GM18951 (cell line): ENCODE results near the gene RAB25.

ENCODE experiments used
- POLR2A ChIP-seq: IDR thresholded peaks from 4 replicates; pipeline ENCODE4 v1.6.1; 2011; ENCODE audit warnings: mild to moderate bottlenecking; ENCODE audit not compliant: insufficient read length, insufficient read depth; ENCODE audit errors: extremely low read depth
- in situ Hi-C: fragments of 300-500 bp; cut with MboI; formaldehyde crosslinking; loops from one replicate; pipeline ENCODE4 v1.12.0; 2022; ENCODE audit warnings: low sequenced_read_pairs, mixed read lengths, inconsistent platforms; ENCODE audit not compliant: unreplicated experiment

The RAB25 gene

DNA sequence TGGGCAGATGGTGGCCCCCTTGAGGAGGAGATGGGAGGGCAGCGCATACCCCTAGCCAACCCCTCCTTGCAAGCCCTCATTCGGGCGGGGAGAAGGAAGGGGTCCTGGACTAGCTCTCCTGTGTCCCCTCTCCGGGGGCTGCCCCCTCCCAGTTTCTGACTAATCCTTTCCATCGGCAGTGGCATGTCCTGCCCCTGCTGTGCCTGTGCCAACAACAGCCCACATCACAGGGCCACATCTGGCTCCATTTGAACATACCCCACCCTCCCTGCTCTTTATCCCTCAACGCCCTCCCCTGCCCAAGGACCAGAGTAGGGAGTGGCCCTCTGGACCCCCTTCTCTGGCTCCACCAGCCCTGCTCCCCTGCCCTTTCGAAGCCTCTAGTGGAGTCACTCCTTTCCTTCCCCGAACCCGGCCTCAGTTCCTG, 42.6 kb downstream of the RAB25 start:
- TF ChIP-seq POLR2A: no peak
- in situ Hi-C loops: no loop called here

DNA sequence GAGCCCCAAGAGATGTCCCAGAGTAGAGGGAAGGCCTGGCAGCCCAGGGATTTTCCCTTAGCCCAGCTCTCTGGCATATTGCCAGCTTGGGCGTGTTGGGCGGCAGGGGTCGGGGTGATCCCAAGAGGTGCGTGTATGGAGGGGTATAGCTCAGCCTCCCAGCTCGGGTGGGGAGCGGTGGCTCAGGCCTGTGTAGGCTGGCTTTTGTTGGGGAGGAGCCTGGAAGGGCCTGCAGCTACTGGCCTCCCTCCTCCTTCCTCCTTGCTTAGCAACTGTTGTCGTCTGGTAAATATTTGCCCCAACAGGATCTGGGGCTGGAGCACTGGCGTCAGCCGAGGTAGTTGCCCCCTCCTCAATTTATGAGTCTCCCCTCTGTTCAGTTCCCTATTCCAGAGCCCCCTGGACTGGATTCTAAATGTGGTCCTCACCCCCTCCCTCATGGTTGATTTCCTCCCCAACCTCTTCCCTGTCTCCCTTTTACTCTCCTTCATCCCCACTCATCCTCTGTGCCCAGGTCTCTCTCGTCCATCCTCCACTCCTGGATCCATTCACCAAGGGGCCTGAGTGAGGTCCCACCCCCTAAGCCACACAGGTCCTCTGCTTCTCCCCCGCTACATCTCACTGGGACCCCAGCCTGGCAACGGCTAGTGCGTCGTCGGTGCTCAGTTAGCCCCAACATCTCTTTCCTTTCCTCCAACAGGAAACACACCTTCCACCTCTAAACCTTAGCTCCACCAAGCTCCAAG, 43.3 kb downstream of the RAB25 start:
- no peak for TF ChIP-seq POLR2A
- in situ Hi-C loops: no loop called here

DNA sequence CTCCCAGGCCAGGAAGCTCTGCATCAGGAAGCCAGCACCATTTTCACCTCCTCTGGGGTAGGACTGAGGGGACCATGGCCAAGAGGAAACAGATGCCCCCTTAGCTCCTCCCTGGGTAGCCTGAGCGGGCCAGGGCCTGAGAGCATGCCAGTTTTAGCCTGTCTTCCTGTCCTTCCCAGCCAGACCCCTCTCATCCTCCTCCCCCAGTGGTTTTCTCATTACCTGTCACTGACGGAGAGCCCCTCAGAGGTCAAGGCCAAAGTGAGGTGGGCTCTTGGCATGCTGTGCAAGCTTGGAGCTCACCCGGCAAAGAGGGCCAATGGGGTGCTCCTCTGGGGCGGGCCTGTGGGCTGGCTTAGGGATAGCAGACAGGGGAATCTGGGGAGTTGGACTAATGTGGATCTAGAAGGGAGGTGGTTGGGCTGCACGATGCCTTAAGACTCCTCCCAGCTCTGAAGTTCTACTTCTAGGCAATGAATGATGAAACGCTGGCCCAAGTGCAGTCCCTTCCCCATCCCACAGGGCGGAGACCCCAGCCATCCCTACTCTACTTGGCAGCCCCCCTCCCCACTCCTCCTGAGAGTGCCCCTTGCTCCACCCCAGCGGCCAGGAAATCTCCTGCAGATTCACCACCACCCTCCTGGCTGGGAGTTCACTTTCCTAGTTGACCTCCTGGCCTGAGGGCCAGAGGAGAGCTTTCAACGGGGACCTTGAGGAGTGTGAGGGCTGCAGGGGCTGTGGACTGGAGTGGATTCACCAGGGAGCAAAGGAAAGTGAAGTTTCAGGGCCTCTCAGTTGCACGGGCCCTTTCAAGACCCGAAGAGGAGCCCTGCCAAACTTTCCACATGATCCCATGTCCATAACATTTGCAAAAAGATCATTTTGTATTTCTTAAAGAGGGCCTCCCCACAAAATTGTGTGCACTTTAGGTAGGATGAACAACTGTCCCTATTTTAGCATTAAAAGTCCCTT, 44.2 kb downstream of the RAB25 start:
- in situ Hi-C loops: no loop called here
- no peak for TF ChIP-seq POLR2A

DNA sequence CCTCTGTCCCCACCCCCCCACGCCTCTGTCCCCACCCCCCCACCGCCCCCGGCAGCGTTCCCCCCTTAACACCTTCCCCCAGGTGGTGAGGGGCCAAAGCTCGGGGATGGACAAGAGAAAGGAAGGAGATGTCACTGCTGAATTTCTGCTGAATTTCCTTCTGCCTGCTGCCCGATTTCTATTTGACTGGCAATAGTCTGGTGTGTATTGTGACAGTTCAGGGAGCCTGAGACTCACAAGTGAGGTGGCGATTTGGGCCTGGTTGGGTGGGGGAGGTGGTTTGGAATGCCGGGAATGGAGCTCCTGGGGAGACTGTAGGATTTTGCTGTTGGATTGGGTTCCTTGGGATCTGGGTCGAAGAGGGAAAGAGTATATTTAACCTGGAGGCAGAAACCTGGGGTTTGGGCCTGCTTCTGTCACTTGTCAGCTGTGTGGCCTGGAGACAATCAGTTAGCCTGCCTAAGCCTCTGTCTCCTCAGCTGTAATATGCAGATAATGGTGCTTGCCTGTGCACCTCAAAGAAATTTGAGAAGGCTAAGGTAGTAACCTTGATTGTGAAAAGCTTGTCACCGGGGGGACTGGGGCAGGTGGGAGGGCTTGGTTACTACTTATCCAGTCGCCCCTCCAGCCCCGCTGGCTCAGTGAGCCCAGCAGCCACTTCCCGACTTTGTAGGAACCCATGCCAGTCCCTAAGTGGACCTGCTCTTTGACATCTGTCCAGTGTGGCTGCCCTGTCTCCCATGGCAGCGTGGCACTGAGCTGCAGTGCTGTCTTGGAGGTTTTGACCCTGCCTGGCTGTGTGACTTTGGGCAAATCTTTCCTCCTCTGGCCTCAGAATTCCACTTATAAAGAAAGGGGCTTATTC, 45.9 kb downstream of the RAB25 start:
- TF ChIP-seq POLR2A: no peak
- in situ Hi-C loops: no loop called here

DNA sequence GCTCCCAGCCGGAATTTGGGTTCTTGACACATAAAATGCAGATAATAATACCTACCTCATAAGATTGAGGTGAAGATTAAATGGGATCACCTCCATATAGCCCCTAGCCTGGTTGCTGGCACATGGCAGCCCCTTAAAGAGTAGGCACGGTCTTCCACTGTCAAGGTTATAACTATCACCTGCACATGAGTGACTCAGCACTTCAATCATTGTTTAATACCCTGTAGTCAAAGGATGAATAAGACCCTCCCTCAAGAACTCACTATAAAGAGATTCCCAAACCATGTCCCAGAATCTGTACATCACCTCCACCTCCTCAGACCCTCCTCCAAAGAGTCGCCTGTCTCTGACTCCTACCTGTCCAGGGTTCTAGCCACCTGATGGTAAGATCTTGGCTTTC, 47.1 kb downstream of the RAB25 start:
- TF ChIP-seq POLR2A: no peak
- in situ Hi-C loops: no loop called here

DNA sequence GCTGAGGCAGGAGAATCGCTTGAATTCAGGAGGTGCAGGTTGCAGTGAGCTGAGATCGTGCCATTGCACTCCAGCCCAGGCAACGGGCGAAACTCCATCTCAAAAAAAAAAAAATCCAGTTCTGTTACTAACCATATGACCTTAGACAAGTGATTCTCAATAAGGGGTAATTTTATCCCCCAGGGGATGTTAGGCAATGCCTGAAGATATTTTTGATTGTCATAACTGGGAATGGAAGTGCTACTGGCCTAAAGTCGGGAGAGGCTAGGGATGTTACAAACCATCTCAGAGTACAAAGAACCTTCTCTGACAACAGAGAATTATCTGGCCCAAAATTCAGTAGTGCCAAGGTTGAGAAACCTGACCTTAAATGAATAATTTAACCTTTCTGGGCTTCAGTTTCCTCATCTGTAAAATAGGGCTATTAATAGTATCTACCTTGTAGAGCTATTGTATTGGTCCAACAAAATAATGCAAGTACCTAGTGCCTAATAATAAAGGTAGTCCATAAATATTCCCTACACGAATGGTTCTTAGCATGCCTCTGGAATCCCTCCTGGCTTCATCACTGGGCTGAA, 47.8 kb downstream of the RAB25 start:
- in situ Hi-C loops: no loop called here
- no peak for TF ChIP-seq POLR2A

DNA sequence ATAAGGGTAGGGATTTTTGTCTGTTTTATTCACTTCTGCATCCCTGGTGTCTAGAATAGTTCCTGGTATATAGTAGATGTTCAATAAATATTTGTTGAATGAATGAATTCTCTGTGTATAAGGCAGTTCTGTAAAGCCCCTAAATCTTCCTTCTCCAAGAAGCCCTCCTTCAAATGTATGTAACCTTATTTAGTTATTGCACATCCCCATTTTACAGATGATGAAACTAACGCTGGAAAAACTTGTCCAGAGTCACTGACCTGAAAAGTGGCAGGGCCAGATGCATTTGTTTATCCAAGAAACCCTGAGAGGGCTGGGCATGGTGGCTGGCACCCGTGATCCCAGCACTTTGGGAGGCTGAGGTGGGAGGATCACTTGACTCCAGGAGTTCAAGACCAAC, 49.3 kb downstream of the RAB25 start:
- in situ Hi-C loops: no loop called here
- TF ChIP-seq POLR2A: no peak

DNA sequence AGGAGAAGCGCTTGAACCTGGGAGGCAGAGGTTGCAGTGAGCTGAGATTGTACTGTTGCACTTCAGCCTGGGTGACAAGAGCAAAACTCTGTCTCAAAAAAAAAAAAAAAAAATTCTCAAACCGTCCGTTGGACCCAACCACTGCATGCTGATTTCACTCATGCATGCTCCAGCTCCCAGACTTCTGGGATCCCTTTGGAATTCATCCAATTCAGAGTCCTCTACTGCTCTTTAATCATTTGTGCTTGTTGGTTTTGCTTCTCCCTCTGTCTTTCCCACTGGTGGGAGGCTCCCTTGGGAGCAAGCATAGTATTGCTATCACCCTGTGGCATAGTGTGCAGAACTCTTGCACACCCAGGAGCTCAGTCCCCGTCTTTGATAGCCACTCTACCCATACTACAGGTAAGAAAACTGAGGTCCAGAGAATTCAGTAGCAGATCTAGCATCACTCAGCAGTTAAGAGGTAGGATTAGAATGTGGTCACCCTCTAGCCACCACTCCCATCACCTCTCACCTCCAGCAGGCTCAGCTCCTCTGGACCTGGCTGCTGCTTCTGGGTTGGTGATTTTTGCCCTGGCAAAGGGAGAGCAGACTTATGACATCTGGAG, 50.5 kb downstream of the RAB25 start:
- in situ Hi-C loops: no loop called here
- TF ChIP-seq POLR2A: no peak

DNA sequence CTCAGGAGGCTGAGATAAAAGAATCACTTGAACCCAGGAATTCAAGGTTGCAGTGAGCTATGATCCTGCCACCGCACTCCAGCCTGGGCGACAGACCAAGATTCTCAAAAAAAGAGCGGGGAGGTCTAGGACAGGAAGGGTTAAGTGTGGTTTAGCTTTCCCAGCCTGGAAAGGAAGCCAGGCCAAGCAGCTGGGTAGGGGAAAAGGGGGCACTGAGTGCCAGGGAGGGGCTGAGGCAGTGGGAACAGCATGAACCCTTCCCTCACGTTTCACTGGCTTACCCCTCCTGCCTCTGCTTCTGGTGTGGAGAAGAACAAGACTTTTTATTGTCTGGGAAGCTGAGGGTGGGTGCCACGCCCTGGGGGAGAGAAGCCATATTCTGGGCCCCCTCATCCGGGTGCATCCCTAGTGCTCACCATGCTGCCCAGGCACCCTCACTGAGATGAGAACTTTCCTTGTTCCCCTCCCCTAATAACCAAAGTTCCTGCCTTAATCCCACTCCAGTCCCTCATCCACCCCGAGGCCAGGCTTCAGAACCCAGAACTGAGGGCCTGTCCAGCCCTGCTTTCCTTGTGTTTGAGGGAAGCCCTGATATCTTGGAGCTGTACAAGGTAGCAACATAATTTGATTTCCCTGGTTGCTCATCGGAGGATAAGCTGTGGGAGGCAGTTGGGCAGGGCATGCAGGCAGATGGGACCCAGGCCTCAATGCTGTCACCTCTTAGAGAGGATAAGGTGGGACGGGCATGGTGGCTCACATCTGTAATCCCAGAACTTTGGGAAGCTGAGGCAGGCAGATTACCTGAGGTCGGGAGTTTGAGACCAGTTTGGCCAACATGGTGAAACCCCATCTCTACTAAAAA, 51.5 kb downstream of the RAB25 start:
- no peak for TF ChIP-seq POLR2A
- in situ Hi-C loops: no loop called here

DNA sequence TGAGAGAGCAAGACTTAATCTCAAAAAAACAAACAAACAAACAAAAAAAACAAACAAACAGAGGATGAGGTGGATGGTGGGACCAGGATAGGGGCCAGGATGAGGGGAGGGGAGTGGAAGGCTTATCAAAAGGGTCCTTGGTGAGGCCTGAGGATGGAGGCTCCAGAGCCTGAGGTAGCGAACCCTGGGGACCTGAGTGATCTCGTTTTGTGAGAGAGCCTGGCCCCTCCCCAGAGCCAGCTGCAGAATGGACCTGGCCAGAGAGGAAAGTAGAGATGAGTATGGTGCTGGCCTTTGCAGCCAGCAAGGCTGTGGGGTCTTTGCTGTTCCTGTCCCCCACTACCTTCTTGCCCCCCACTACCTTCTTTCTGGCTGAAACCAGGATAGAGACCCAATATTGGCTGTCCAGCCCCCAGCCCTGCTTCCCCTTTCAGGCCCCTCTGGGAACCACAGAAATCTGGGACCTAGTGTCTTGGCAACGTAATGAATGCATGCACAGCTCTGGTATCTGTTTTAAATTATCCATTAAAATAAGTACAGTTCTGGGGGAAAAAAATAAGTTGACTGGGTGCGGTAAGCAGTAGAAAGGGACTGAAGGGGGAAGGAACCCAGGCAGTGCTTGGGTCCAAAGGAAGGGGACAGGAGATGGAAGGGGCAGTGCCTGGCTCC, 52.5 kb downstream of the RAB25 start:
- TF ChIP-seq POLR2A: no peak
- in situ Hi-C loops: no loop called here
